H1 (cell line): ENCODE measurements around the gene ID2. TPM values are rescaled to one million over a fixed set of nuclear protein-coding genes. Genes with fewer than 3 reads are reported as not detected.

Experiments
- CTCF ChIA-PET: fragments of 300-600 bp; sonication (Branson Sonifier 250); formaldehyde crosslinking; loops from one replicate; lab custom pipeline; 2021; ENCODE audit not compliant: partially characterized antibody; lab: Charles Lee
- POLR2A ChIA-PET: fragments of 300-600 bp; sonication (Branson Sonifier 250); formaldehyde crosslinking; loops from one replicate; lab custom pipeline; 2021; ENCODE audit warnings: inconsistent platforms; ENCODE audit not compliant: partially characterized antibody; lab: Charles Lee
- DNase-seq, 2 experiments: peaks; one replicate each; pipeline versions ENCODE4 v3.0.0 to v3.0.0-alpha.2; 2010 to 2022; ENCODE audit warnings: low spot score in 2 of 2, low read depth in 1 of 2, mixed read lengths in 1 of 2
- FAIRE-seq: peaks from 2 replicates; lab custom pipeline; 2011; peaks lifted over from hg19 to GRCh38; lab: Jason Lieb, UNC
- H2AFZ ChIP-seq: 2 replicates; pipeline ENCODE4 v1.8.1; 2012; ENCODE audit warnings: low read length, inconsistent platforms
- H2AK5ac ChIP-seq: 2 replicates; pipeline ENCODE4 v1.6.1; 2013; ENCODE audit warnings: low read depth, low read length
- H2BK120ac ChIP-seq: replicated peaks from 2 replicates; pipeline ENCODE3; 2013; ENCODE audit warnings: low read depth, low read length, inconsistent platforms
- H2BK12ac ChIP-seq: 2 replicates; pipeline ENCODE4 v1.6.1; 2013; ENCODE audit warnings: low read depth, low read length
- H2BK15ac ChIP-seq: 2 replicates; pipeline ENCODE4 v1.6.1; 2013; ENCODE audit warnings: low read length
- H2BK20ac ChIP-seq: 2 replicates; pipeline ENCODE4 v1.6.1; 2013; ENCODE audit warnings: low read length
- H2BK5ac ChIP-seq: 2 replicates; pipeline ENCODE4 v1.6.1; 2013; ENCODE audit warnings: low read depth, low read length
- H3K14ac ChIP-seq: 2 replicates; pipeline ENCODE4 v1.6.1; 2013; ENCODE audit warnings: inconsistent platforms; ENCODE audit not compliant: insufficient read length
- H3K18ac ChIP-seq: 2 replicates; pipeline ENCODE4 v1.6.1; 2013; ENCODE audit warnings: low read length; ENCODE audit errors: extremely low read depth
- H3K23ac ChIP-seq: 2 replicates; pipeline ENCODE4 v1.6.1; 2013; ENCODE audit warnings: inconsistent platforms; ENCODE audit not compliant: insufficient read length
- H3K23me2 ChIP-seq: 2 replicates; pipeline ENCODE4 v1.6.1; 2013; ENCODE audit warnings: low read depth, low read length
- H3K27ac ChIP-seq: 2 replicates; pipeline ENCODE4 v1.6.1; 2011; ENCODE audit warnings: low read depth, low read length, inconsistent platforms
- H3K27me3 ChIP-seq, 4 experiments: replicated peaks in 1 of 4; 1 replicate in 1 of 4; 2 replicates in 3 of 4; pipeline versions ENCODE4 v1.6.1 to v1.8.1; 2011 to 2013; ENCODE audit warnings: low read length in 3 of 4, mild to moderate bottlenecking in 3 of 4, inconsistent platforms in 2 of 4, mixed read lengths in 2 of 4, moderate library complexity in 1 of 4; ENCODE audit not compliant: control insufficient read depth in 3 of 4, insufficient read depth in 3 of 4; ENCODE audit errors: extremely low read depth in 1 of 4
- H3K36me3 ChIP-seq, 4 experiments: 2 replicates each; pipeline versions ENCODE4 v1.6.1 to v1.8.1; 2011 to 2013; ENCODE audit warnings: mild to moderate bottlenecking in 4 of 4, low read length in 3 of 4, moderate library complexity in 2 of 4, control low read depth in 1 of 4, inconsistent platforms in 1 of 4; ENCODE audit not compliant: insufficient read depth in 4 of 4, control insufficient read depth in 2 of 4
- H3K4ac ChIP-seq: replicated peaks from 2 replicates; pipeline ENCODE3; 2013; ENCODE audit warnings: low read length, low read depth, mixed read lengths, inconsistent platforms; ENCODE audit not compliant: insufficient read length
- H3K4me1 ChIP-seq, 4 experiments: replicated peaks in 1 of 4; 1 replicate in 1 of 4; 2 replicates in 3 of 4; pipeline versions ENCODE4 v1.6.1 to v1.8.1; 2011 to 2013; ENCODE audit warnings: low read length in 3 of 4, inconsistent platforms in 2 of 4, mixed read lengths in 1 of 4; ENCODE audit not compliant: insufficient read depth in 4 of 4, control insufficient read depth in 3 of 4
- H3K4me2 ChIP-seq, 2 experiments: 2 replicates each; pipeline versions ENCODE4 v1.6.1 to v1.8.1; 2011 to 2013; ENCODE audit warnings: low read depth in 2 of 2, low read length in 2 of 2, control low read depth in 1 of 2, inconsistent platforms in 1 of 2, mild to moderate bottlenecking in 1 of 2; ENCODE audit not compliant: insufficient read depth in 1 of 2
- H3K4me3 ChIP-seq, 4 experiments: fragments of 200-600, 300-600 bp in 1 of 4; sonication (generic), shearing (Covaris generic), sonication (Bioruptor Twin) in 1 of 4; 2 replicates each; pipeline versions ENCODE4 v1.5.1 to v1.8.1; 2011 to 2016; ENCODE audit warnings: low read length in 4 of 4, low read depth in 3 of 4, control low read depth in 2 of 4, inconsistent platforms in 2 of 4, mild to moderate bottlenecking in 2 of 4, mixed read lengths in 1 of 4, moderate library complexity in 1 of 4; ENCODE audit not compliant: insufficient read depth in 2 of 4; ENCODE audit errors: extremely low read depth in 1 of 4
- H3K56ac ChIP-seq: replicated peaks from 2 replicates; pipeline ENCODE3; 2013; ENCODE audit warnings: low read depth, mild to moderate bottlenecking, mixed read lengths, low read length, inconsistent platforms; ENCODE audit not compliant: insufficient read length
- H3K79me1 ChIP-seq: 2 replicates; pipeline ENCODE4 v1.6.1; 2013; ENCODE audit warnings: low read depth, low read length, control low read depth
- H3K79me2 ChIP-seq, 2 experiments: 2 replicates each; pipeline versions ENCODE4 v1.6.1 to v1.8.1; 2012 to 2013; ENCODE audit warnings: low read length in 2 of 2, mild to moderate bottlenecking in 2 of 2, inconsistent platforms in 1 of 2; ENCODE audit not compliant: insufficient read depth in 2 of 2, control insufficient read depth in 1 of 2
- H3K9ac ChIP-seq, 4 experiments: replicated peaks in 1 of 4; 1 replicate in 1 of 4; 2 replicates in 3 of 4; pipeline versions ENCODE4 v1.6.1 to v1.8.1; 2011 to 2013; ENCODE audit warnings: low read depth in 3 of 4, low read length in 3 of 4, control low read depth in 2 of 4, mild to moderate bottlenecking in 2 of 4, moderate library complexity in 2 of 4, inconsistent platforms in 1 of 4; ENCODE audit errors: extremely low read depth in 1 of 4
- H3K9me3 ChIP-seq, 2 experiments: 2 replicates each; pipeline versions ENCODE4 v1.6.1 to v1.8.1; 2012 to 2013; ENCODE audit warnings: mild to moderate bottlenecking in 2 of 2, moderate library complexity in 2 of 2, control low read depth in 1 of 2, inconsistent platforms in 1 of 2, low read depth in 1 of 2, low read length in 1 of 2, mixed read lengths in 1 of 2; ENCODE audit not compliant: insufficient read depth in 2 of 2
- H4K20me1 ChIP-seq, 2 experiments: replicated peaks in 1 of 2; 2 replicates each; pipeline versions ENCODE3 to v1.8.1; 2011 to 2013; ENCODE audit warnings: inconsistent platforms in 2 of 2, low read length in 2 of 2, mild to moderate bottlenecking in 1 of 2; ENCODE audit not compliant: insufficient read depth in 2 of 2, control insufficient read depth in 1 of 2
- H4K5ac ChIP-seq: 2 replicates; pipeline ENCODE4 v1.6.1; 2013; ENCODE audit warnings: low read length, low read depth, mixed read lengths, inconsistent platforms; ENCODE audit not compliant: insufficient read length
- H4K8ac ChIP-seq: 2 replicates; pipeline ENCODE4 v1.8.0; 2013; ENCODE audit warnings: mild to moderate bottlenecking, moderate library complexity, low read length, inconsistent platforms; ENCODE audit not compliant: insufficient read depth; ENCODE audit errors: extremely low read depth
- H4K91ac ChIP-seq: replicated peaks from 2 replicates; pipeline ENCODE3; 2013; ENCODE audit warnings: low read length, mixed read lengths, inconsistent platforms; ENCODE audit not compliant: insufficient read length
- BACH1 ChIP-seq: IDR thresholded peaks from 2 replicates; pipeline ENCODE4 v1.6.1; 2012; ENCODE audit warnings: low read length, improper control_type of control experiment
- CBX5 ChIP-seq: fragments of 300-800, 300-1000 bp; sonication (generic); IDR thresholded peaks from 2 replicates; pipeline ENCODE4 v1.7.1; 2016; ENCODE audit warnings: antibody characterized with exemption, low read length, low read depth
- GABPA ChIP-seq: IDR thresholded peaks from 2 replicates; pipeline ENCODE4 v1.6.1; 2011; ENCODE audit warnings: mild to moderate bottlenecking, low read length, moderate library complexity, borderline replicate concordance; ENCODE audit not compliant: insufficient read depth
- HDAC2 ChIP-seq, 2 experiments: fragments of 300-600 bp in 1 of 2; sonication (generic) in 1 of 2; IDR thresholded peaks; 2 replicates each; pipeline ENCODE4 v1.6.1; 2011 to 2012; ENCODE audit warnings: low read depth in 2 of 2, low read length in 2 of 2, mild to moderate bottlenecking in 2 of 2, moderate library complexity in 2 of 2, borderline replicate concordance in 1 of 2, inconsistent platforms in 1 of 2
- JUN ChIP-seq: IDR thresholded peaks from 2 replicates; pipeline ENCODE4 v1.6.1; 2011; ENCODE audit warnings: low read depth, mild to moderate bottlenecking, improper control_type of control experiment, low read length
- KDM4A ChIP-seq: IDR thresholded peaks from one replicate; pipeline ENCODE4 v1.7.1; 2012; ENCODE audit warnings: low read depth, mild to moderate bottlenecking, moderate library complexity, low read length, inconsistent platforms; ENCODE audit not compliant: severe bottlenecking
- NANOG ChIP-seq: IDR thresholded peaks from 2 replicates; pipeline ENCODE4 v1.6.1; 2011; ENCODE audit warnings: low read length, low read depth, mild to moderate bottlenecking, inconsistent platforms; ENCODE audit not compliant: insufficient read depth, poor library complexity, severe bottlenecking
- RBBP5 ChIP-seq: IDR thresholded peaks from 2 replicates; pipeline ENCODE4 v1.7.1; 2012; ENCODE audit warnings: low read depth, mild to moderate bottlenecking, inconsistent platforms, low read length, moderate library complexity, borderline replicate concordance
- WGBS, 2 experiments: shearing (Covaris generic) in 1 of 2; methylation state at CpG; one replicate each; pipeline versions ENCODE4 v1.1.6 to v1.1.7; 2013 to 2015; ENCODE audit warnings: low lambda C conversion rate in 2 of 2, mixed read lengths in 2 of 2, inconsistent platforms in 1 of 2, low coverage in 1 of 2, missing lambda C conversion rate in 1 of 2; ENCODE audit not compliant: insufficient replicate concordance in 2 of 2, insufficient coverage in 1 of 2, insufficient read length in 1 of 2; ENCODE audit errors: extremely low coverage in 1 of 2, missing lambda C conversion rate in 1 of 2; 5-methylcytosine and 5-hydroxymethylcytosine counted together
- polyA plus RNA-seq, 7 experiments: library from polyadenylated mRNA; depleted of rRNA in 3 of 7; stranded (reverse) in 5 of 7; unstranded in 2 of 7; fragments of >200 nt in 5 of 7; fragments of 200-250 nt in 2 of 7; gene quantifications; 1 replicate in 5 of 7; 2 replicates in 1 of 7; 4 replicates in 1 of 7; pipeline versions ENCODE4 v1.2.1 to v1.2.3, GENCODE V29; 2011 to 2013; ENCODE audit warnings: missing spikeins in 2 of 7, mixed read lengths in 2 of 7
- total RNA-seq: library from RNA; stranded (reverse); fragmentation: NEBNext Ultra II Directional; extraction: Animal tissue kit (Norgen Biotek cat#: 25700); gene quantifications from 2 replicates; pipeline ENCODE4 v1.2.1, GENCODE V29; 2021

Gene ID2
- total and polyA plus RNA-seq, 2 of the 8 experiments (the other 6 are each of a cell fraction or from before 2014, with no cell fraction given) = 36.7 to 214 TPM

DNA sequence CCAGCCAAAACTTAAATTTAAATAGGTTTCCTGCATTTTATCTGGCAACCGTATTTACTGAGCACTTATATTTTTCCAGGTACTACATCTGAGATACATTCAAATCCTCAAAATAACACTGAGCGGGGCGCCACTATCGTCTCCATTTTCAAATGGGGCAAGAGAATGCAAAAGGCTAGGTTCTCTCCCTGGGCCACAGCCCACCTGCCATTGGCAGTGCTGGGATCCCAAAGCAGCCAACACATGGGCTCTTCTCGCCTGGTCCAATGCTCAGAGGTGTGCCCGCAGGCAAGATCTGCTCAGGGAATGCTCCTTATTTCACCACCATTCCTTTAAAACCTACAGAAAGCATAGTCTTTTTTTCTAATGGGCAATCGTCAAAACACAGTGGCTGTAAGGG, 11.3 kb upstream of the ID2 start:
- WGBS, 2 experiments = 96% methylated on average over 7 of the region's 7 CpGs; no CpG with 5 or more reads in 1 of the 2 experiments
- no peak for FAIRE-seq
- Histone ChIP-seq H4K8ac (no peak overlapping the region), H3K27me3 (peaks cover 2 to 15% (median 12%) of the 10 kb centered on the region in 4 experiments), H3K14ac (no peak overlapping the region), H3K4me1 (peaks cover 0 to under 1% (median 0%) of the 10 kb centered on the region in 4 experiments; a peak in 2 of 7 replicates), H2BK15ac (no peak overlapping the region), H3K9ac (no peak overlapping the region), H4K5ac (no peak overlapping the region), H3K9me3 (peaks cover 8 to 9% of the 10 kb centered on the region in 2 experiments), H2BK120ac (no peak overlapping the region), H3K23ac (no peak overlapping the region), H3K36me3 (peaks cover 0 to 2% (median 0%) of the 10 kb centered on the region in 4 experiments; a peak in 1 of 8 replicates), H2BK5ac (no peak overlapping the region), H3K79me2 (no peaks in the 10 kb centered on the region), H2BK20ac (no peak overlapping the region), H3K4me2 (no peak overlapping the region), H3K18ac (no peak overlapping the region), H3K27ac (no peak overlapping the region), H2AK5ac (no peak overlapping the region), H3K23me2 (peaks cover 9% of the 10 kb centered on the region; the same call in 1 of the 2 replicates), H3K79me1 (no peaks in the 10 kb centered on the region), H3K4me3 (no peak overlapping the region), H4K91ac (no peak overlapping the region), H4K20me1 (no peaks in the 10 kb centered on the region), H2BK12ac (no peak overlapping the region), H2AFZ (no peak overlapping the region), H3K56ac (no peak overlapping the region), H3K4ac (no peak overlapping the region)
- no peak for DNase-seq
- POLR2A ChIA-PET = interaction anchor here (0.8 to 1.7 kb wide), 2 partner anchors 10 to 95 kb away, joined by 3 to 4 read pairs; no protein-coding TSS in a partner anchor
- CTCF ChIA-PET = interaction anchor here (1.3 kb wide), 1 partner anchor 27 kb away, joined by 3 read pairs; no protein-coding TSS in a partner anchor
- TF ChIP-seq HDAC2 (IDR thresholded peaks at IDR 0.05; ENCODE audit: borderline replicate concordance in 1 of 2, low read depth in 2 of 2, low read length in 2 of 2) (no peak), JUN (no peak), NANOG (no peak), BACH1 (no peak), GABPA (no peak), RBBP5 (no peak), KDM4A (no peak), CBX5 (no peak)
